ENCODE measurements around the gene MAP4K3. TPM values are rescaled to one million over a fixed set of nuclear protein-coding genes. Genes with fewer than 3 reads are reported as not detected.

Gene MAP4K3
- total and polyA plus RNA-seq, 9 of the 15 experiments (the other 6 are each of a cell fraction or from before 2014, with no cell fraction given), result 3.1 to 30.0 (median 16.9) TPM

GRCh38 chr2:39436592-39437521 lies at the start of gene MAP4K3 (continued):
- TF ChIP-seq THAP12 (CRISPR knock-in tag; IDR thresholded peaks at IDR 0.05) (0 out of 2 replicates have a peak, but pooled peaks have one; percentile 44), GTF2A2 (tag; IDR thresholded peaks at IDR 0.05) (no peak), CXXC5 (CRISPR knock-in tag; IDR thresholded peaks at IDR 0.05) (peak; percentile 95), EP400 (IDR thresholded peaks at IDR 0.05) (no peak), ZBTB7A (IDR thresholded peaks at IDR 0.05; ENCODE audit: borderline replicate concordance, control insufficient read depth, low read depth, low read length) (peak; percentile 95; the same call in 1 of the 2 replicates), YBX1 (IDR thresholded peaks at IDR 0.05) (no peak), SMARCA5 (IDR thresholded peaks at IDR 0.05) (no peak), STAT6 (CRISPR knock-in tag; IDR thresholded peaks at IDR 0.05) (no peak), RB1 (IDR thresholded peaks at IDR 0.05; ENCODE audit: low read depth) (peak; percentile 58; the same call in 1 of the 2 replicates), GATAD2A (IDR thresholded peaks at IDR 0.05) (no peak), ZNF436 (CRISPR knock-in tag; IDR thresholded peaks at IDR 0.05) (no peak), CBFA2T2 (conservative IDR thresholded peaks at IDR 0.05) (no peak), ZNF79 (CRISPR knock-in tag; IDR thresholded peaks at IDR 0.05; ENCODE audit: low read depth) (no peak), SMAD1 (IDR thresholded peaks at IDR 0.05; ENCODE audit: low read depth, low read length, partially characterized antibody) (peak; percentile 7), MBD1 (CRISPR knock-in tag; IDR thresholded peaks at IDR 0.05) (no peak), GATAD2B (IDR thresholded peaks at IDR 0.05; ENCODE audit: borderline replicate concordance) (peak; percentile 74; the same call in 1 of the 2 replicates), FIP1L1 (IDR thresholded peaks at IDR 0.05; ENCODE audit: low read depth, low read length, poor library complexity, severe bottlenecking) (peak; percentile 60), ELK3 (CRISPR knock-in tag; IDR thresholded peaks at IDR 0.05) (no peak), TCF7 (IDR thresholded peaks at IDR 0.05; ENCODE audit: borderline replicate concordance) (no peak), TBL1XR1 (IDR thresholded peaks at IDR 0.05; ENCODE audit: low read length in 2 of 2) (no peak), HNRNPUL1 (IDR thresholded peaks at IDR 0.05; ENCODE audit: low read length) (no peak), BCL6 (CRISPR knock-in tag; IDR thresholded peaks at IDR 0.05) (no peak)
